Neural progenitor cell (in vitro differentiated cells): Measurements from ENCODE around the gene NAV1. TPM values are rescaled to one million over a fixed set of nuclear protein-coding genes. Genes with fewer than 3 reads are reported as not detected.
"Not testable (repeated sequence)": the region's sequence is repeated elsewhere in the genome, so short reads cannot be mapped to it uniquely, and the experiment has no call there.

Experiments used
- DNase-seq: peaks from one replicate; pipeline ENCODE4 v3.0.0-alpha.2; 2016; ENCODE audit warnings: low spot score
- H2AFZ ChIP-seq: fragments of 200-600 bp; sonication (generic); replicated peaks from 2 replicates; pipeline ENCODE4 v1.6.1; 2016; ENCODE audit warnings: antibody characterized with exemption
- H3F3A ChIP-seq: fragments of 200-600 bp; sonication (generic); 2 replicates; pipeline ENCODE4 v1.6.1; 2016; ENCODE audit warnings: antibody characterized with exemption, low read depth
- H3K27ac ChIP-seq: fragments of 200-600 bp; sonication (generic); 2 replicates; pipeline ENCODE4 v1.5.1; 2016; ENCODE audit warnings: mild to moderate bottlenecking
- H3K27me3 ChIP-seq: fragments of 200-600 bp; sonication (generic); 2 replicates; pipeline ENCODE4 v1.6.1; 2016; ENCODE audit warnings: mild to moderate bottlenecking, moderate library complexity
- H3K36me3 ChIP-seq: fragments of 200-600 bp; sonication (generic); 2 replicates; pipeline ENCODE4 v1.5.1; 2016
- H3K4me1 ChIP-seq: fragments of 200-600 bp; sonication (generic); 2 replicates; pipeline ENCODE4 v1.6.1; 2016; ENCODE audit warnings: mixed run types
- H3K4me2 ChIP-seq: fragments of 200-600 bp; sonication (generic); 2 replicates; pipeline ENCODE4 v1.6.1; 2016
- H3K4me3 ChIP-seq: fragments of 200-600 bp; sonication (generic); 2 replicates; pipeline ENCODE4 v1.5.1; 2016
- H3K79me2 ChIP-seq: fragments of 200-600 bp; sonication (generic); 2 replicates; pipeline ENCODE4 v1.6.1; 2016; ENCODE audit warnings: low read depth
- H3K9ac ChIP-seq: fragments of 200-600 bp; sonication (generic); 2 replicates; pipeline ENCODE4 v1.6.1; 2016
- H3K9me3 ChIP-seq: fragments of 200-600 bp; sonication (generic); 2 replicates; pipeline ENCODE4 v1.5.1; 2016; ENCODE audit warnings: low read depth
- H4K20me1 ChIP-seq: fragments of 200-600 bp; sonication (generic); 2 replicates; pipeline ENCODE4 v1.6.1; 2016; ENCODE audit warnings: low read depth
- H3K27ac Mint-ChIP-seq: 3 replicates; pipeline ENCODE4 v1.8.0; 2021; ENCODE audit warnings: mixed read lengths
- H3K27me3 Mint-ChIP-seq: 2 replicates; pipeline ENCODE4 v1.8.0; 2022; ENCODE audit warnings: low read depth, mild to moderate bottlenecking, inconsistent platforms, moderate library complexity, mixed read lengths; ENCODE audit not compliant: insufficient read depth
- H3K36me3 Mint-ChIP-seq: 3 replicates; pipeline ENCODE4 v1.8.0; 2021; ENCODE audit warnings: mixed read lengths
- H3K4me1 Mint-ChIP-seq: 3 replicates; pipeline ENCODE4 v1.8.0; 2021; ENCODE audit warnings: mixed read lengths
- H3K4me3 Mint-ChIP-seq: 3 replicates; pipeline ENCODE4 v1.8.0; 2021; ENCODE audit warnings: mild to moderate bottlenecking, moderate library complexity, mixed read lengths
- H3K9me3 Mint-ChIP-seq: 3 replicates; pipeline ENCODE4 v1.8.0; 2020; ENCODE audit warnings: mixed read lengths
- EZH2 ChIP-seq: fragments of 200-600 bp; sonication (generic); IDR thresholded peaks from 2 replicates; pipeline ENCODE4 v1.6.1; 2017; ENCODE audit warnings: antibody characterized with exemption, mild to moderate bottlenecking, moderate library complexity
- EZH2phosphoT487 ChIP-seq: fragments of 200-600 bp; sonication (generic); IDR thresholded peaks from 2 replicates; pipeline ENCODE4 v1.6.1; 2017; ENCODE audit warnings: antibody characterized with exemption
- total RNA-seq: library from RNA; depleted of rRNA; stranded (reverse); fragments of >200 nt; gene quantifications from 2 replicates; pipeline ENCODE4 v1.2.3, GENCODE V29; 2015; ENCODE audit warnings: low replicate concordance
- TF ChIP-seq, protein P1 (sequence below): fragments of 200-600 bp; sonication (generic); IDR thresholded peaks from 2 replicates; pipeline ENCODE4 v1.5.1; 2017; ENCODE audit warnings: antibody characterized with exemption, mild to moderate bottlenecking

The NAV1 gene
- total RNA-seq, 1 donor from 2014 or later, result 60.7 TPM

DNA sequence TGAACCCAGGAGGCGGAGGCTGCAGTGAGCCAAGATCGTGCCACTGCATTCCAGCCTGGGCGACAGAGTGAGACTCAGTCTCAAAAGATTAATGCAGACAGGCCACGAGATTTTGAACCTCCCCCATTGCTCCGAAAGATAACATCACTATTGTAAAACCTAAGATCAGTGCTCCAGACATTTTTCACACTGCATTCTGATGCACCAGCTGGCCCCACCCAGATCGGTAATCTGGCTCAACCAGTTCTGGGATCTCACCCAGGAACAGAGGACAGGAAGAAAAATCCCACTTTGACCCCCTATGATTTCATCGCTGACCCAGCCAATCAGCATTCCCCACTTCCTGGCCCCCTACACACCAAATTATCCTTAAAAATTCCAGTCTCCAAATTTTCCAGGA is 21.3 kb upstream of the NAV1 start:
- H3F3A ChIP-seq, result no peaks in the 10 kb centered on the region
- Mint-ChIP-seq H3K4me3 (no peak overlapping the region), H3K36me3 (no peaks in the 10 kb centered on the region), H3K27ac (no peak overlapping the region), H3K9me3 (no peaks in the 10 kb centered on the region), H3K4me1 (peaks cover 5% of the 10 kb centered on the region), H3K27me3 (peaks cover 5% of the 10 kb centered on the region)
- no peak overlapping the region for H3K9ac ChIP-seq
- H3K4me2 ChIP-seq, result no peak overlapping the region
- H2AFZ ChIP-seq, result no peak overlapping the region
- H3K27ac ChIP-seq, result no peak overlapping the region
- TF ChIP-seq, protein P1, sequence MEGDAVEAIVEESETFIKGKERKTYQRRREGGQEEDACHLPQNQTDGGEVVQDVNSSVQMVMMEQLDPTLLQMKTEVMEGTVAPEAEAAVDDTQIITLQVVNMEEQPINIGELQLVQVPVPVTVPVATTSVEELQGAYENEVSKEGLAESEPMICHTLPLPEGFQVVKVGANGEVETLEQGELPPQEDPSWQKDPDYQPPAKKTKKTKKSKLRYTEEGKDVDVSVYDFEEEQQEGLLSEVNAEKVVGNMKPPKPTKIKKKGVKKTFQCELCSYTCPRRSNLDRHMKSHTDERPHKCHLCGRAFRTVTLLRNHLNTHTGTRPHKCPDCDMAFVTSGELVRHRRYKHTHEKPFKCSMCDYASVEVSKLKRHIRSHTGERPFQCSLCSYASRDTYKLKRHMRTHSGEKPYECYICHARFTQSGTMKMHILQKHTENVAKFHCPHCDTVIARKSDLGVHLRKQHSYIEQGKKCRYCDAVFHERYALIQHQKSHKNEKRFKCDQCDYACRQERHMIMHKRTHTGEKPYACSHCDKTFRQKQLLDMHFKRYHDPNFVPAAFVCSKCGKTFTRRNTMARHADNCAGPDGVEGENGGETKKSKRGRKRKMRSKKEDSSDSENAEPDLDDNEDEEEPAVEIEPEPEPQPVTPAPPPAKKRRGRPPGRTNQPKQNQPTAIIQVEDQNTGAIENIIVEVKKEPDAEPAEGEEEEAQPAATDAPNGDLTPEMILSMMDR, result no peak
- H3K36me3 ChIP-seq, result no peaks in the 10 kb centered on the region
- no peaks in the 10 kb centered on the region for H3K4me1 ChIP-seq
- no peak overlapping the region for H3K4me3 ChIP-seq
- no peaks in the 10 kb centered on the region for H3K9me3 ChIP-seq
- no peak for DNase-seq
- no peaks in the 10 kb centered on the region for H3K79me2 ChIP-seq
- no peaks in the 10 kb centered on the region for H4K20me1 ChIP-seq
- no peaks in the 10 kb centered on the region for H3K27me3 ChIP-seq

DNA sequence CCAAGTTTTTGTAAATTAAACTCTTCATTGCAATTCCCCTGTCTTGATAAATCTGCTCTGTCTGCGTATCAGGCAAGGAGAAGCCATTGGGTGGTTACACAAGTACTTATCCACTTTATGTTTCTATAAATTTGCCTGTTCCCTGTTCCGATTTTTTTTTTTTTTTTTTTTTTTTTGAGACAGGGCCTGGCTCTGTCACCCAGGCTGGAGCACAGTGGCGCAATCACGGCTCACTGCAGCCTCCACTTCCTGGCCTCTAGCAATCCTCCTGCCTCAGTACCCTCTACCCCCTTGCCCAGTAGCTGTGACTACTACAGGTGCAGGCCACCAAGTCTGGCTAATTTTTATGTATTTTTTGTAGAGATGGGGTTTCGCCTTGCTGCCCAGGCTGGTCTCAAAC is 20.9 kb upstream of the NAV1 start:
- Histone ChIP-seq H3K4me3 (no peak overlapping the region), H3K27me3 (no peaks in the 10 kb centered on the region), H3K79me2 (no peaks in the 10 kb centered on the region), H3K9me3 (no peaks in the 10 kb centered on the region), H3K36me3 (no peaks in the 10 kb centered on the region), H3K27ac (no peak overlapping the region), H2AFZ (no peak overlapping the region), H3K4me2 (no peak overlapping the region), H3K4me1 (no peaks in the 10 kb centered on the region), H3K9ac (no peak overlapping the region), H3F3A (no peaks in the 10 kb centered on the region), H4K20me1 (no peaks in the 10 kb centered on the region)
- Mint-ChIP-seq H3K9me3 (no peaks in the 10 kb centered on the region), H3K36me3 (no peaks in the 10 kb centered on the region), H3K27me3 (peaks cover 3% of the 10 kb centered on the region), H3K4me1 (peaks cover 1% of the 10 kb centered on the region), H3K27ac (no peak overlapping the region), H3K4me3 (no peak overlapping the region)
- TF ChIP-seq EZH2, result no peak
- TF ChIP-seq EZH2phosphoT487, result no peak
- TF ChIP-seq, protein P1, result no peak
- DNase-seq, result no peak

DNA sequence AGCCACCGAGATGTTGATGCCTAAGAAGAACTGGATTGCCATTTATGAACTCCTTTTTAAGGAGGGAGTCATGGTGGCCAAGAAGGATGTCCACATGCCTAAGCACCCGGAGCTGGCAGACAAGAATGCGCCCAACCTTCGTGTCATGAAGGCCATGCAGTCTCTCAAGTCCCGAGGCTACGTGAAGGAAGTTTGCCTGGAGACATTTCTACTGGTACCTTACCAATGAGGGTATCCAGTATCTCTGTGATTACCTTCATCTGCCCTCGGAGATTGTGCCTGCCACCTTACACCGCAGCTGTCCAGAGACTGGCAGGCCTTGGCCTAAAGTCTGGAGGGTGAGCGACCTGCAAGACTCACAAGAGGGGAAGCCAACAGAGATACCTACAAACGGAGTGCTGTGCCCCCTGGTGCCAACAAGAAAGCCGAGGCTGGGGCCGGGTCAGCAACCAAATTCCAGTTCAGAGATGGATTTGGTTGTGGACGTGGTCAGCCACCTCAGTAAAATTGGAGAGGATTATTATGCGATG is 18.8 kb upstream of the NAV1 start:
- not testable (repeated sequence) for DNase-seq, H3K4me3 Mint-ChIP-seq, H3K27me3 Mint-ChIP-seq, H3K4me1 Mint-ChIP-seq, H3K27me3 ChIP-seq, H3K4me2 ChIP-seq, H3K27ac ChIP-seq, H3K36me3 Mint-ChIP-seq, H3K79me2 ChIP-seq, H3K9me3 Mint-ChIP-seq, H3K9me3 ChIP-seq, H4K20me1 ChIP-seq, H3K4me1 ChIP-seq, H2AFZ ChIP-seq, H3F3A ChIP-seq, H3K4me3 ChIP-seq, H3K27ac Mint-ChIP-seq, H3K9ac ChIP-seq, H3K36me3 ChIP-seq

DNA sequence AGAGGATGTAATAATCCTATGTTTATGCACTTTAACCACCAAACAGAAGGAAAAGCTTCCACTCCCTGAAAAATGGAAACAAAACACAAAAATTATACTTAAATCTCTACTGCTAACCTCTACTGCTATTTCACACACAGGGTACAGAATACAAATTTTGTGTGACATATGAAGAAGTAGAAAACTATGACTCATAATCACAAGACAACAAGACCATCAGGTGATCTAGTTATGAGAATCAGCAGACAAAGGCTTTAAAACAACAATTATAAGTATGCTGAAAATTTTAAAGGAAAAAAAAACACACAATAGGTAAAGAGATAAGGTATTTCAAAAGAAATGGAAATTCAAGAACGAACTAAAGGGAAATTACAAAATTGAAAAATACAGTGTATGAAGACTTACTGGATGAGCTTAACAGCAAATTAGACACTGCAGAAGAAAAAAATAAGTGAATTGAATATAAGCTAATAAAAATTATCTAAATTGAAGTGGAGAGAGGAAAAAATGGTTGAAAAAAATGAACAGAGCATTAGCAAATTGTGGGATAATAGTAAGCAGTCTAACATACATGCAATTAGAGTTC is 13.6 kb upstream of the NAV1 start:
- Mint-ChIP-seq H3K4me3 (no peak overlapping the region), H3K9me3 (peaks cover 5% of the 10 kb centered on the region), H3K36me3 (peaks cover 3% of the 10 kb centered on the region), H3K27ac (no peak overlapping the region), H3K27me3 (no peaks in the 10 kb centered on the region), H3K4me1 (no peaks in the 10 kb centered on the region)
- H3K79me2 ChIP-seq, result no peaks in the 10 kb centered on the region
- DNase-seq, result no peak
- no peak overlapping the region for H3K9ac ChIP-seq
- H3K27ac ChIP-seq, result no peak overlapping the region
- H4K20me1 ChIP-seq, result no peaks in the 10 kb centered on the region
- no peaks in the 10 kb centered on the region for H3K27me3 ChIP-seq
- no peaks in the 10 kb centered on the region for H3K9me3 ChIP-seq
- TF ChIP-seq EZH2phosphoT487, result no peak
- H3F3A ChIP-seq, result no peaks in the 10 kb centered on the region
- H2AFZ ChIP-seq, result no peak overlapping the region
- no peaks in the 10 kb centered on the region for H3K36me3 ChIP-seq
- H3K4me2 ChIP-seq, result no peak overlapping the region
- H3K4me3 ChIP-seq, result no peak overlapping the region
- no peaks in the 10 kb centered on the region for H3K4me1 ChIP-seq
